AG04450 (cell line): ENCODE measurements around the gene RANBP3. TPM values are rescaled to one million over a fixed set of nuclear protein-coding genes. Genes with fewer than 3 reads are reported as not detected.

Experiments used
- CTCF ChIA-PET: fragments of 300-600, 350-600 bp; formaldehyde crosslinking; extraction: SDS; loops from one replicate; lab custom pipeline; 2022; ENCODE audit warnings: antibody characterized with exemption, inconsistent platforms; lab: Charles Lee
- POLR2A ChIA-PET: fragments of 350-600 bp; formaldehyde crosslinking; extraction: SDS; loops from one replicate; lab custom pipeline; 2021; ENCODE audit warnings: antibody characterized with exemption, inconsistent platforms; lab: Yijun Ruan, JAX
- DNase-seq: peaks from one replicate; pipeline ENCODE4 v3.0.0-alpha.2; 2011; ENCODE audit warnings: low read depth, low spot score
- H3K27ac ChIP-seq: one replicate; pipeline ENCODE4 v1.5.1; 2012; ENCODE audit warnings: low read depth, low read length, control low read depth
- H3K27me3 ChIP-seq: one replicate; pipeline ENCODE4 v1.6.0; 2012; ENCODE audit warnings: low read length; ENCODE audit not compliant: control insufficient read depth, insufficient read depth
- H3K4me3 ChIP-seq: 2 replicates; pipeline ENCODE4 v1.5.1; 2011; ENCODE audit warnings: mild to moderate bottlenecking, low read depth, low read length, control low read depth
- H3K9me3 ChIP-seq: 2 replicates; pipeline ENCODE4 v1.5.1; 2012; ENCODE audit warnings: low read length; ENCODE audit not compliant: control insufficient read depth, insufficient read depth
- polyA plus RNA-seq: library from polyadenylated mRNA; depleted of rRNA; stranded (reverse); fragments of >200 nt; gene quantifications from 2 replicates; pipeline ENCODE4 v1.2.3, GENCODE V29; 2011
- TF ChIP-seq, protein P1 (sequence below): IDR thresholded peaks from 2 replicates; pipeline ENCODE4 v1.5.1; 2011; ENCODE audit warnings: low read depth, low read length, control low read depth, inconsistent platforms

RANBP3 gene
- polyA plus RNA-seq, 1 experiment = 62.6 TPM

DNA sequence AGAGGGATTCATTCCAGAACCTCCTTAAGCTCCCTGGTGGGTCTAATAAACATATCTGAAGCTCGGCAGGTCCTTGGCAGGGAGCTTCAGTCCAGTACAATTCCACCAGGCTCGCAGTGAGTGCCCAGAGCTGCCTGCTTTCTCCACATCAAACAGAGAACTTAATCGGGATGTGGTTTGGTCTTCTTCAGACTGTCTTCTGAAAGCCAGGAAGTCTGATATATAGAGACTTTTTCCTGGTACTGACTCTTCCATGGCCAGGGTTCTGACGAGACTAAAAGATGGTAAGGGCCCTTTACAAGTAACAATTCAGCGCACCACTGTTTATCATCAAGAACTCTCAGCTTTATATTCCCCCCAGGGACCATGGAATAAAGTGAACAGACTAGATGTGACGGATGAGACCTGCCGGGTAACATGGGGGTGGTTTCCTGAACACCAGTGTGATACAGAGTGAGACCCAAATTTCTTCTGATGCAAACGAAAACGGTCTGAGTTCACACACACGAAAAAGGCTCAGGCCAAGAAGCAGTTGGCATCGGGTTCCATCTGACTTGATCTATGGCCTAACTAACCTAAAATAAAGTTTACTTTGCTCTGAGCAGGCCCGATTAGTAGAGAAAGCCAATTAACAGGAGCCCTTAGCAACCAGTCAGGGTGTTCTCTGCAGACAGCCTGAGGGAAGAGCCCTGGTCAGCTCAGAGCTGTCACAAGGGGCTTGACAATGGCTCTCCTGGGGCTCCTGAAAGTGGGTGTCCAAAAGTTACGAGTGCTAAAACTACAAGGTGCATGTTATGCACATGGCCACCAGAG lies 29.0 kb downstream of the RANBP3 start:
- H3K27me3 ChIP-seq = no peaks in the 10 kb centered on the region
- H3K27ac ChIP-seq = peak overlapping the region; percentile 21
- TF ChIP-seq, protein P1, sequence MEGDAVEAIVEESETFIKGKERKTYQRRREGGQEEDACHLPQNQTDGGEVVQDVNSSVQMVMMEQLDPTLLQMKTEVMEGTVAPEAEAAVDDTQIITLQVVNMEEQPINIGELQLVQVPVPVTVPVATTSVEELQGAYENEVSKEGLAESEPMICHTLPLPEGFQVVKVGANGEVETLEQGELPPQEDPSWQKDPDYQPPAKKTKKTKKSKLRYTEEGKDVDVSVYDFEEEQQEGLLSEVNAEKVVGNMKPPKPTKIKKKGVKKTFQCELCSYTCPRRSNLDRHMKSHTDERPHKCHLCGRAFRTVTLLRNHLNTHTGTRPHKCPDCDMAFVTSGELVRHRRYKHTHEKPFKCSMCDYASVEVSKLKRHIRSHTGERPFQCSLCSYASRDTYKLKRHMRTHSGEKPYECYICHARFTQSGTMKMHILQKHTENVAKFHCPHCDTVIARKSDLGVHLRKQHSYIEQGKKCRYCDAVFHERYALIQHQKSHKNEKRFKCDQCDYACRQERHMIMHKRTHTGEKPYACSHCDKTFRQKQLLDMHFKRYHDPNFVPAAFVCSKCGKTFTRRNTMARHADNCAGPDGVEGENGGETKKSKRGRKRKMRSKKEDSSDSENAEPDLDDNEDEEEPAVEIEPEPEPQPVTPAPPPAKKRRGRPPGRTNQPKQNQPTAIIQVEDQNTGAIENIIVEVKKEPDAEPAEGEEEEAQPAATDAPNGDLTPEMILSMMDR = no peak
- no peaks in the 10 kb centered on the region; the same call in 1 of the 2 replicates for H3K9me3 ChIP-seq
- H3K4me3 ChIP-seq = no peak overlapping the region
- ChIA-PET POLR2A (interaction anchor here (2.5 kb wide), 1 partner anchor 13 kb away, joined by 11 read pairs; no protein-coding TSS in a partner anchor), CTCF (interaction anchor here (1.2 to 12.8 kb wide), 3 partner anchors 18 to 145 kb away, joined by 3 to 72 read pairs (median 12); no protein-coding TSS in a partner anchor)
- DNase-seq = no peak

DNA sequence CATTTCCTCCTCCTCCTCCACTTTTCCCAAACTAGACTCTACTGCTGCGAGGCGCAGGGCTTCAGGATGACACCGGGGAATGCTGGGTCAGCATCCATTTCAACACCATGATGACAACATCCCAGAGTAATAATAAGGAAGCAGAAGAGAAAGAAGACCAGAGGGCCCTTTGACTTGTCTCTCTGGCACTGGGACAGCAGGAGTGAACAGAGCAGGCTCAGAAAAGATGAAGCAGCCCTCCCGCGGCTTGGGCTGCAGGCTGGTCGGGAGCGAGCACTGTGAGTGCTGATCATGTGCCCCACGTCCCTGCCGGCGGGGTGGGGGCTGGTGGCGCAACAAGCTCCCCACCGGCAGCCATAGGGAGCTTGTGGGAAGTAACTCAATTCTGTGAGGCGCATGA lies 30.5 kb downstream of the RANBP3 start:
- H3K9me3 ChIP-seq = no peaks in the 10 kb centered on the region; the same call in 1 of the 2 replicates
- no peak for DNase-seq
- peak overlapping the region; percentile 21 for H3K27ac ChIP-seq
- TF ChIP-seq, protein P1 = no peak
- H3K27me3 ChIP-seq = no peaks in the 10 kb centered on the region
- ChIA-PET CTCF (interaction anchor here (0.6 to 12.8 kb wide), 6 partner anchors 20 to 391 kb away, joined by 3 to 72 read pairs (median 4); no protein-coding TSS in a partner anchor), POLR2A (interaction anchor here (0.5 to 2.5 kb wide), 2 partner anchors 12 to 414 kb away, joined by 4 to 11 read pairs; partner anchors contain the start of gene CLPP)
- no peak overlapping the region for H3K4me3 ChIP-seq

DNA sequence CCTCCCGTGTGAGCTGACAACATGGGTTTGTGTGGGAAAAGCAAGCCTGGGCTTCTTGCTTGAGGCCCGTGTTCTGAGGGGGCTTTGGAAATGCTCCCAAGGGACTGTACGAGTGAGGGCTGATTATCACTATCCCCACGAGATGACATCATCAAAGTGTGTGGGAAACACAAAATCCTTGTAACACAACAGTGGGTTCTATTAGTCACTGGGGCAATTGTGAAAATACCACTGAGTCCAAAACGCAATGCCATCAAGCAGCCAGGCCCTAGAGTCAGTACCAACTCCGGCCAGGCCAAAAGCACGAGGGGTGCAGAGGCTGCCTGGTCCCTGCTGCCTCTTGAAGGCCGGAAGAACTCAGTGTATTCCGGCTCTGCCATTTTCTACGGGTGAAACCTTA lies 34.3 kb downstream of the RANBP3 start:
- CTCF ChIA-PET = interaction anchor here (0.6 to 2.8 kb wide), 3 partner anchors 24 to 141 kb away, joined by 3 to 10 read pairs (median 4); no protein-coding TSS in a partner anchor

DNA sequence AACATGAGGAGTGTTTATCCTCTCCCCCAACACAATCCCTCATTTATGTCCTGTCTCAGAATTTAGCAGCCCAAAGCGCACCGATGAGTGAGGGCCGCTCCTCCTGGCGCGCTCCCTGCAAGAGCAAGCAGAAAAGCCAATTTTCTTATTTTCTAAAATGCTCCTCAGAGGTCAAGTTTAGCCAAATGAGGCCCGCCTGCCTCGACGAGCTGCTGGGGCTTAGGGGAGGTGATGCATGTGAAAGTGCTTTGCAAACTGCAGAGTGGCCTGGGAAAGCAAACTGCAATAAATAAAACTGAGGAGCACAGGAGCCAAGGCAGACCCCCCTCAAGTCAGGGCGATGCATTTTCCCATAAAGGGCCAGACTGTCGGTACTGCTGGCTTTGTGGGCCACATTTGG lies 34.9 kb downstream of the RANBP3 start:
- Histone ChIP-seq H3K9me3 (no peaks in the 10 kb centered on the region; the same call in 1 of the 2 replicates), H3K4me3 (no peak overlapping the region), H3K27me3 (no peaks in the 10 kb centered on the region), H3K27ac (peak overlapping the region; percentile 83)
- ChIA-PET CTCF (interaction anchor here (1.3 to 2.8 kb wide), 3 partner anchors 25 to 139 kb away, joined by 4 to 10 read pairs (median 9); no protein-coding TSS in a partner anchor), POLR2A (interaction anchor here (0.9 kb wide), 1 partner anchor 19 kb away, joined by 3 read pairs; no protein-coding TSS in a partner anchor)
- TF ChIP-seq, protein P1 = no peak
- no peak for DNase-seq

More for the DNA sequence above, 34.3 kb downstream of the RANBP3 start:
- POLR2A ChIA-PET = interaction anchor here (0.9 kb wide), 1 partner anchor 18 kb away, joined by 3 read pairs; no protein-coding TSS in a partner anchor
- peak overlapping the region; percentile 83 for H3K27ac ChIP-seq
- H3K4me3 ChIP-seq = no peak overlapping the region
- TF ChIP-seq, protein P1 = no peak
- no peaks in the 10 kb centered on the region for H3K27me3 ChIP-seq
- no peaks in the 10 kb centered on the region; the same call in 1 of the 2 replicates for H3K9me3 ChIP-seq
- DNase-seq = no peak
